T-helper 1 cell treated with Interleukin-12 subunit alpha and Interleukin-12 subunit beta and Interleukin-4 antibody, amounts not matched to agents 30 μg/mL and 1 μg/mL, for 36 hours (primary cell): Measurements from ENCODE around the gene NFASC.

Experiments
- H3K27ac Mint-ChIP-seq: one replicate; pipeline ENCODE4 v1.8.0; 2021; ENCODE audit warnings: mild to moderate bottlenecking, mixed read lengths
- H3K27me3 Mint-ChIP-seq: one replicate; pipeline ENCODE4 v1.8.0; 2021; ENCODE audit warnings: low read depth, mixed read lengths
- H3K36me3 Mint-ChIP-seq: one replicate; pipeline ENCODE4 v1.8.0; 2021; ENCODE audit warnings: low read depth, mixed read lengths
- H3K4me1 Mint-ChIP-seq: one replicate; pipeline ENCODE4 v1.8.0; 2021; ENCODE audit warnings: low read depth, mixed read lengths
- H3K4me3 Mint-ChIP-seq: one replicate; pipeline ENCODE4 v1.8.0; 2021; ENCODE audit warnings: mild to moderate bottlenecking, moderate library complexity, mixed read lengths
- H3K9me3 Mint-ChIP-seq: one replicate; pipeline ENCODE4 v1.8.0; 2021; ENCODE audit warnings: mixed read lengths

The NFASC gene

GRCh38 chr1:205012391-205013140 lies 141.9 kb downstream of the NFASC start:
- Mint-ChIP-seq H3K27ac (no peak overlapping the region), H3K27me3 (no peaks in the 10 kb centered on the region), H3K4me1 (no peaks in the 10 kb centered on the region), H3K36me3 (no peaks in the 10 kb centered on the region), H3K4me3 (no peak overlapping the region), H3K9me3 (no peaks in the 10 kb centered on the region)

DNA sequence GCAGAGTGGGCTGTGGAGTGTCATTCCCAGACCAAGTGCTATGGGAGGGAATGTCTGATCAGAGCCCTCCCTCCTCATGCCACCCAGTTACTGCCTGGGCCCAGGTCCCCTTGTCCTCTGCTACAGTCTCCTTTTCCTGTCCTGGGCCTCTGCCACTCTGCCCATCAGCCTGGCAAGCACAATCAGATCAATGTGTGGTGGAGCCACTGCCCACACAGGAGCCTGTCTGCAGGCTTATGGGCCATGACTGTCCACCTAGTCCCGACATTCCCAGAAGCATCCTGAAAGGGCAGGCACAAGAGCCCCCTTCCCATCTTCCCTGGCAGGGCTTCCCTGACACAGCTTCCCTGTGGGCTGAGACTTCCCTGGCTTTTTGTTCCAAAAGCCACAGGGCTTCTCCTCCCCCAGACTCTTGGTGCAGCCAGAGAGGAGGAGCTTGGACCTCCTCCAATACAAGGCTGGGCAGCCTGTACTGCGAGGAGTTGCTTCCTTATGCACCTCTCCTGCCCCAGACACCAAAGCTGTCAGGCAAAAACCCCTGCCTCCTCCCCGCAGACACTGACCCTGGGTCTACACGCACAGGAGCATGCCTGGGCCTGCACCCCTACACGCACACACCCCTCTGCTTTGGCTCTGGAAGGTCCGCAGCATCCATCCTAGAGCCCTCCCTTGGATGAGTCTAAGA lies 143.2 kb downstream of the NFASC start:
- Mint-ChIP-seq H3K27me3 (no peaks in the 10 kb centered on the region), H3K4me1 (no peaks in the 10 kb centered on the region), H3K36me3 (no peaks in the 10 kb centered on the region), H3K27ac (no peak overlapping the region), H3K4me3 (no peak overlapping the region), H3K9me3 (no peaks in the 10 kb centered on the region)

DNA sequence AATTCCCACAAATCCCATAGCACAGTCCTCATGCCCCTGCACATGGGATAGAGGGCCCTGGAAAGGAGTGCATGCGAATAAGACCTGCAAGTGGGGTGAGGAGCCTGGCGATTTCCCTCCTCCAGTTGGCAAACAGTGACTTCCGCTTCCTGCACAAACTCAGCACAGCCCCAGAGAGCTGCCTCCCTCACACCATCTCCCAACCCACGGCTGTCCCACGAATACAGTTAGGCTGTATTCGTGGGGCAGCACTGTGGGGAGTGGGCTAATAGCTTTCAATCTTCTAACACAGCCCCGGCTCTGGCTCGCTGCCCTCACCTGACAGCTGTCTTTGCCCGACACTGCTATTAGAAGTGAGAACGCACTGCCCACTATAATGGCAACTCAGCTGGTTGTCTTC lies 144.1 kb downstream of the NFASC start:
- Mint-ChIP-seq H3K27ac (no peak overlapping the region), H3K4me1 (no peaks in the 10 kb centered on the region), H3K36me3 (no peaks in the 10 kb centered on the region), H3K27me3 (no peaks in the 10 kb centered on the region), H3K4me3 (no peak overlapping the region), H3K9me3 (no peaks in the 10 kb centered on the region)

DNA sequence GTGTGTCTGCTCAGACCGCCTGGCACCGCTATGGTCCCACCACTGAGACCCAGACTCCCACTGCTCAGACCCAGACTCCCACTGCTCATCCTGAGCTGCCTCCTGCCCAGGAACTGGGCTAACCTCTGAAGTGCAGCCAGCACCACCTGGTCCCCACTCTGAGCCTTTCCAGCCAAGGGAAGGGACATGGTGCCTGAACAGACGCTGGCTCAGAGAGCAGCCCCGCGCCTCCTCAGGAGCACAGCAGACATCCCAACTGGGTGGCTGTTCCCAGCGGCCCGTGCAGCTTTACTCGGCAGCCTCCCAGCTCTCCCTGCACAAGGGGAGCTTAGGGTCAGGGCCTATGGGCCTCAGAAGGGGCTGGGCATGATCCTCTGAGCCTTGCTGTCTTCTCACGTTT lies 144.6 kb downstream of the NFASC start:
- Mint-ChIP-seq H3K9me3 (no peaks in the 10 kb centered on the region), H3K36me3 (no peaks in the 10 kb centered on the region), H3K27ac (no peak overlapping the region), H3K27me3 (no peaks in the 10 kb centered on the region), H3K4me3 (no peak overlapping the region), H3K4me1 (no peaks in the 10 kb centered on the region)

- H3K36me3 Mint-ChIP-seq: no peaks in the 10 kb centered on the region
- H3K9me3 Mint-ChIP-seq: no peaks in the 10 kb centered on the region
- H3K4me3 Mint-ChIP-seq: no peak overlapping the region
- peaks cover under 1% of the 10 kb centered on the region for H3K27me3 Mint-ChIP-seq
- no peaks in the 10 kb centered on the region for H3K4me1 Mint-ChIP-seq
- H3K27ac Mint-ChIP-seq: no peak overlapping the region
These were observed 145.4 kb downstream of the NFASC start for GRCh38 chr1:205016075-205016474.

DNA sequence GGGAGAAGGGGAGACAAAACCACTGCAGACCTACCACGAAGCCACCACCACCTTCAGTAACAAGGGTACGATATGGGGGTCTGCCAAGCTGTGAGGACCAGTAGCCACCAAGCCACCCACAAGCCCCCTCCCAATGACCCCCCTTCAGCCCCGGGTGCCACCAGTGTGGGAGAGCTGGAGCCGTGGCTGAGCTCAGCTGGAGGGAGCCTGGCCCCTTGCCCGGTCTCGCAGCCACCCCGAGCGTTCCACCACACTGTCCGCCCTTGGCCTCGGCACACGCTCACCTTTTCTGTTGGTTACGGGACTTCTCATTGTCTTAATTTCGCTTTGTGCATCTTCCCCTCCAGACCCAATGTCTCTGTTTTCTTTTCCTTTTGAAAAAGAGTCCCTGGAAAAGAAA lies 145.9 kb downstream of the NFASC start:
- Mint-ChIP-seq H3K27me3 (peaks cover 4% of the 10 kb centered on the region), H3K4me1 (no peaks in the 10 kb centered on the region), H3K4me3 (no peak overlapping the region), H3K9me3 (no peaks in the 10 kb centered on the region), H3K36me3 (no peaks in the 10 kb centered on the region), H3K27ac (no peak overlapping the region)

DNA sequence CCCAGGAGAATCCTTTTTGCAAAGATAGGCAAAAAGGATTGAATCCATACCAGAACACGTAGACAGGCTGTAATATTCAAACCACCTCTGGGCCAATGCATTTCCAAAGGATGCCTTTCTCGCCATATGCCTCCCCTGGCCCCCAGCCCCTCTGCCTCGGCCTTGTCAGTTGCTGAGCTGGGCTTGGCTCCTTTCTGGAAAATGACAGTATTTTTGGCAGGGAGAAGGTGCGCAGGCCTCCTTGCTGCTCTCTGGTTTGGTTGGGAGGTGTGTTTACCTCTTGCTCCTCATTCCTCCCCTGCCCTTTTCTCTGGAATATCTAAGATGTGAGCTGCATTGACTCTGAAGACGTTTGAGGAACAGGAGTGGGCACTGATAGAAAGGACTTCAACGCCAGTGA lies 146.3 kb downstream of the NFASC start:
- Mint-ChIP-seq H3K4me1 (no peaks in the 10 kb centered on the region), H3K4me3 (no peak overlapping the region), H3K9me3 (no peaks in the 10 kb centered on the region), H3K27ac (no peak overlapping the region), H3K36me3 (no peaks in the 10 kb centered on the region), H3K27me3 (peaks cover 4% of the 10 kb centered on the region)

DNA sequence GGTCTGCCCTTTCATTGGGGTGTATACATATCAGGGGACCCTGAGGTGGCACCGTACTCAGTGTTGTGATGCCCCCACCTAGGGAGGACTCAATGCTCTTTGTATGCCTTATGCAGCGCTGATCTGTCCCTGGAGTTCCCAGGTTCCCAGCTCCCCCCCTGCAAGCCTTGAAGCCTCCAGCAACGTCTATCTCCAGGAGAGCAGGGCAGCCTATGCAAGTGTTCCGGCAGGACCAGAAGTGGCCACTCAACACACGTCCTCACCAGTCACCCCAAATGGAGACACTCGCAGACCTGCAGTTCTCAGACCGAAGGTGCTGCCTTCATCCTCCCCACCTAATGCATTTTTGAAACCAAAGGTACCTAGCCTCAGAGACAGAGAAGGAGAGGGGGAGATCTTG lies 147.1 kb downstream of the NFASC start:
- Mint-ChIP-seq H3K9me3 (no peaks in the 10 kb centered on the region), H3K27me3 (peaks cover 4% of the 10 kb centered on the region), H3K4me1 (no peaks in the 10 kb centered on the region), H3K27ac (no peak overlapping the region), H3K36me3 (no peaks in the 10 kb centered on the region), H3K4me3 (no peak overlapping the region)

GRCh38 chr1:205018381-205018780 lies 147.7 kb downstream of the NFASC start:
- Mint-ChIP-seq H3K27ac (no peak overlapping the region), H3K4me1 (no peaks in the 10 kb centered on the region), H3K4me3 (no peak overlapping the region), H3K27me3 (peaks cover 4% of the 10 kb centered on the region), H3K9me3 (no peaks in the 10 kb centered on the region), H3K36me3 (no peaks in the 10 kb centered on the region)

- no peaks in the 10 kb centered on the region for H3K9me3 Mint-ChIP-seq
- H3K4me3 Mint-ChIP-seq: no peak overlapping the region
- no peak overlapping the region for H3K27ac Mint-ChIP-seq
- H3K4me1 Mint-ChIP-seq: no peaks in the 10 kb centered on the region
- no peaks in the 10 kb centered on the region for H3K36me3 Mint-ChIP-seq
- H3K27me3 Mint-ChIP-seq: peaks cover 4% of the 10 kb centered on the region
These were observed 149.8 kb downstream of the NFASC start for GRCh38 chr1:205020466-205020865.

DNA sequence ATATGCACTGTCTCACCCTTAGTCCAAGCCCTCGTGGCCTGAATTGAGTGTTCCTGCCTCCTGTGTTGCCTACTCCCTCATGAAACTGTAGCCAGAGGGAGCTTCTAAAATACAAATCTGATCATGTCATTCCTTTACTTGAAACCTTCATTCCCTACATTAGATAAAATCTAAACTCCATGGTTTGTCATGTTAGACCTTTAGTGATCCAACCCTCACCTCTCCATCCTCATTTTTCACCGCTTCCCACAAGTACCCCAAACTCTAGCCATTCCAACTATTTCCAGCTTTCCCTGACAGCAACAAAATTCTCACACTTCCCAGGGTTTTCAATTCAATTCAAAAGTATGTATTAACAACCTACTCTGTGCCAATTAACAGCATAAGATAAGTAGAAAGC lies 154.0 kb downstream of the NFASC start:
- Mint-ChIP-seq H3K9me3 (no peaks in the 10 kb centered on the region), H3K4me3 (no peak overlapping the region), H3K36me3 (no peaks in the 10 kb centered on the region), H3K27me3 (peaks cover 4% of the 10 kb centered on the region), H3K4me1 (no peaks in the 10 kb centered on the region), H3K27ac (no peak overlapping the region)

DNA sequence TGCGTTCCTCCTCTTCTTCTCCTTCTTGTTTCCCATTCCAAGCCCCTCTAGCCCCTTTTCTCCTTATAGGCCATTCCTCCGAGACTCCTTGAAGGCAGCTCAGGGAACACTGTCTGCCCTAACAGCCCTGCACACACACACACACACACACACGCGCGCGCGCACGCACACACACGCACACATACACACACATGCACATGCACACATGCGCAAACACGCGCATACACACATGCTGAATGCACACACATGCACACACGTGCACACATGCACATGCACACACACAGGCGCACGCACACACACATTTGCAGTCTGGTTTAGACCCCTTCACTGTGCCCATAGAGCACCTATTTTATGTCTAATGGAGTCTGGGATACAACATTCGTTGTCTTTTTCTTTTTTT lies 154.6 kb downstream of the NFASC start:
- Mint-ChIP-seq H3K4me3 (no peak overlapping the region), H3K27ac (no peak overlapping the region), H3K9me3 (no peaks in the 10 kb centered on the region), H3K4me1 (no peaks in the 10 kb centered on the region), H3K27me3 (peaks cover 4% of the 10 kb centered on the region), H3K36me3 (no peaks in the 10 kb centered on the region)

DNA sequence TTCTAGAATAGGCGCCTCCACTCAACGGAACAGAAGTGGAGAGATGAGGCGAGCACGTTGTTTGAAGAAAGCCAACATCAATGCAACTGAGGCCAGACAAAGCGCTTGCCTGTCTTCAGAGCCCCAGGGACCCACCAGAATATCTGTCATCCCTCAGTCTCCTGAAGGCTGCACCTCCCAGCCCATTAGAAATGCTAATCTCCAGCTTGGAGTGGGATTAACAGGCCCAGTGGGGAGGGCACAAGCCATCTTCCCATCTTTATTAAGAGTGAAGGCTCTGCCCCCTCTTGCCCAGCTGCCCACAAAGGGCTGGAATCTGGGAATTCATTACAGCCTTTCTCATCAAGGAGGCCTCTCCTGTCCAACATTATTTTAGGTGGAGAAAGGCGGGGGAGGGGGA lies 155.5 kb downstream of the NFASC start:
- H3K36me3 Mint-ChIP-seq: no peaks in the 10 kb centered on the region
- no peak overlapping the region for H3K27ac Mint-ChIP-seq
- H3K4me3 Mint-ChIP-seq: no peak overlapping the region
- peaks cover 2% of the 10 kb centered on the region for H3K27me3 Mint-ChIP-seq
- H3K9me3 Mint-ChIP-seq: no peaks in the 10 kb centered on the region
- no peaks in the 10 kb centered on the region for H3K4me1 Mint-ChIP-seq

- no peaks in the 10 kb centered on the region for H3K27me3 Mint-ChIP-seq
- H3K27ac Mint-ChIP-seq: no peak overlapping the region
- no peak overlapping the region for H3K4me3 Mint-ChIP-seq
- no peaks in the 10 kb centered on the region for H3K4me1 Mint-ChIP-seq
- no peaks in the 10 kb centered on the region for H3K9me3 Mint-ChIP-seq
- H3K36me3 Mint-ChIP-seq: no peaks in the 10 kb centered on the region
These were observed 157.7 kb downstream of the NFASC start for GRCh38 chr1:205028390-205028789.

GRCh38 chr1:205028924-205029323 lies 158.3 kb downstream of the NFASC start:
- no peaks in the 10 kb centered on the region for H3K27me3 Mint-ChIP-seq
- H3K27ac Mint-ChIP-seq: no peak overlapping the region
- no peak overlapping the region for H3K4me3 Mint-ChIP-seq
- no peaks in the 10 kb centered on the region for H3K36me3 Mint-ChIP-seq
- no peaks in the 10 kb centered on the region for H3K4me1 Mint-ChIP-seq
- H3K9me3 Mint-ChIP-seq: no peaks in the 10 kb centered on the region
